ENCODE measurements around the gene DYNC1H1. TPM values are rescaled to one million over a fixed set of nuclear protein-coding genes. Genes with fewer than 3 reads are reported as not detected.

DYNC1H1 gene
- total and polyA plus RNA-seq, 2 of the 13 experiments (the other 11 are each of a cell fraction or from before 2014, with no cell fraction given), result 74.4 to 239 TPM

DNA sequence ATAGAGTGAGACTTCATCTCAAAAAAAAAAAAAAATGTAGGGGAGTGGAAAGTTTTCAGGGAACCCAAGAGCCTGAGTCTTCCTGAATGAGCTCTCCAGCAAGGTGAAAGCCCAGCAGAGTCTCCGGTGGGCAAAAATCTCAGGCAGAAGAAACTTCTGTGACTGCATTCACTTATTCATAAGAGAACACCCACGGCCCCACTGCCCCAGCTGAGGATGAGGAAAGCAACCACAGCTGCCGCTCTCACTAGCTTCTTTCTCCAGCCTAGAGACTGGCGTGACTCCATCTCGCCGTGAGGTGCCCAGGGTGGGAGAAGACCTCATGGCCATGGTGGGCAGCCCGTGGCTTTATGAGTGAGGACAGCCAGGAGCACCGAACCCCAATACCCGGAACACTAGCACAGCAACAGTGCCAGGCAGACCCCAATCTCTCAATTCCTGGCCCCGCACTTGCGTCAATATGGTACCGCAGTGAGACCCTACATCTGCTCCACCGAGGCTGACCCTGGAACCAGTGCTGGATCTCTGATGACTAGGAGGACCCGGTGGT lies 29.7 kb upstream of the DYNC1H1 start:
- WGBS (ENCODE audit: low lambda C conversion rate), result 69% methylated on average over 4 of the region's 14 CpGs
- no TSS peak for BruUV-seq (replicated peaks)
- no peaks in the 10 kb centered on the region for H3K9me3 ChIP-seq (ENCODE audit: low read length)
- H3K4me2 ChIP-seq (ENCODE audit: low read depth, low read length), result no peak overlapping the region
- ChIA-PET CTCF (ENCODE audit: low intra/inter-chr PET ratio, low total read pairs) (no interaction called here), POLR2A (interaction anchor here (0.7 kb wide), 1 partner anchor 12 kb away, joined by 3 read pairs; no protein-coding TSS in a partner anchor)
- in situ Hi-C loops (cut with HindIII; ENCODE audit: extremely low pct_ligation_motif_present, low pct_unique_long_range_greater_than_20kb) (no loop called here), intact Hi-C loops (cut with micrococcal nuclease; ENCODE audit: unreplicated experiment) (no loop called here)
- H3K4me1 ChIP-seq (ENCODE audit: insufficient read depth, low read length), result peaks cover 24% of the 10 kb centered on the region
- no peak overlapping the region for H3K4me3 ChIP-seq (replicated peaks in 1 of 3; ENCODE audit: insufficient read depth in 1 of 3, low read depth in 2 of 3, low read length in 3 of 3)
- ATAC-seq, result no peak
- DNase-seq (ENCODE audit: low spot score), result no peak
- H3K9ac ChIP-seq (ENCODE audit: insufficient read depth, low read depth, low read length), result no peak overlapping the region
- no peaks in the 10 kb centered on the region; a peak in 1 of 5 replicates for H3K27me3 ChIP-seq (ENCODE audit: control insufficient read depth in 1 of 2, insufficient read depth in 2 of 2, low read length in 2 of 2)
- H3K27ac ChIP-seq (ENCODE audit: extremely low read length, insufficient read depth, low read length), result no peak overlapping the region
- H4K20me1 ChIP-seq (ENCODE audit: insufficient read depth, low read length), result no peaks in the 10 kb centered on the region
- no peak overlapping the region for H2AFZ ChIP-seq (ENCODE audit: low read length)
- no peaks in the 10 kb centered on the region for H3K36me3 ChIP-seq (replicated peaks in 1 of 2; ENCODE audit: control insufficient read depth in 1 of 2, insufficient read depth in 2 of 2, low read length in 2 of 2)
- no peak for FAIRE-seq
- no peaks in the 10 kb centered on the region for H3K79me2 ChIP-seq (ENCODE audit: insufficient read depth, low read length)
- no peak for TF ChIP-seq FOXO1 (CRISPR knock-in tag; IDR thresholded peaks at IDR 0.05)
- no peak for TF ChIP-seq SIN3B (IDR thresholded peaks at IDR 0.05; ENCODE audit: low read length)
- no peak for TF ChIP-seq ZFP90 (CRISPR knock-in tag; IDR thresholded peaks at IDR 0.05; ENCODE audit: borderline replicate concordance)
- no peak for TF ChIP-seq REXO4 (CRISPR knock-in tag; IDR thresholded peaks at IDR 0.05; ENCODE audit: borderline replicate concordance)
- TF ChIP-seq, protein P1, sequence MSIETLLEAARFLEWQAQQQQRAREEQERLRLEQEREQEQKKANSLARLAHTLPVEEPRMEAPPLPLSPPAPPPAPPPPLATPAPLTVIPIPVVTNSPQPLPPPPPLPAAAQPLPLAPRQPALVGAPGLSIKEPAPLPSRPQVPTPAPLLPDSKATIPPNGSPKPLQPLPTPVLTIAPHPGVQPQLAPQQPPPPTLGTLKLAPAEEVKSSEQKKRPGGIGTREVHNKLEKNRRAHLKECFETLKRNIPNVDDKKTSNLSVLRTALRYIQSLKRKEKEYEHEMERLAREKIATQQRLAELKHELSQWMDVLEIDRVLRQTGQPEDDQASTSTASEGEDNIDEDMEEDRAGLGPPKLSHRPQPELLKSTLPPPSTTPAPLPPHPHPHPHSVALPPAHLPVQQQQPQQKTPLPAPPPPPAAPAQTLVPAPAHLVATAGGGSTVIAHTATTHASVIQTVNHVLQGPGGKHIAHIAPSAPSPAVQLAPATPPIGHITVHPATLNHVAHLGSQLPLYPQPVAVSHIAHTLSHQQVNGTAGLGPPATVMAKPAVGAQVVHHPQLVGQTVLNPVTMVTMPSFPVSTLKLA (IDR thresholded peaks at IDR 0.05), result no peak
- no peak for TF ChIP-seq AGO2 (optimal IDR thresholded peaks at IDR 0.05; ENCODE audit: low read depth, low read length)
- TF ChIP-seq, protein P2, sequence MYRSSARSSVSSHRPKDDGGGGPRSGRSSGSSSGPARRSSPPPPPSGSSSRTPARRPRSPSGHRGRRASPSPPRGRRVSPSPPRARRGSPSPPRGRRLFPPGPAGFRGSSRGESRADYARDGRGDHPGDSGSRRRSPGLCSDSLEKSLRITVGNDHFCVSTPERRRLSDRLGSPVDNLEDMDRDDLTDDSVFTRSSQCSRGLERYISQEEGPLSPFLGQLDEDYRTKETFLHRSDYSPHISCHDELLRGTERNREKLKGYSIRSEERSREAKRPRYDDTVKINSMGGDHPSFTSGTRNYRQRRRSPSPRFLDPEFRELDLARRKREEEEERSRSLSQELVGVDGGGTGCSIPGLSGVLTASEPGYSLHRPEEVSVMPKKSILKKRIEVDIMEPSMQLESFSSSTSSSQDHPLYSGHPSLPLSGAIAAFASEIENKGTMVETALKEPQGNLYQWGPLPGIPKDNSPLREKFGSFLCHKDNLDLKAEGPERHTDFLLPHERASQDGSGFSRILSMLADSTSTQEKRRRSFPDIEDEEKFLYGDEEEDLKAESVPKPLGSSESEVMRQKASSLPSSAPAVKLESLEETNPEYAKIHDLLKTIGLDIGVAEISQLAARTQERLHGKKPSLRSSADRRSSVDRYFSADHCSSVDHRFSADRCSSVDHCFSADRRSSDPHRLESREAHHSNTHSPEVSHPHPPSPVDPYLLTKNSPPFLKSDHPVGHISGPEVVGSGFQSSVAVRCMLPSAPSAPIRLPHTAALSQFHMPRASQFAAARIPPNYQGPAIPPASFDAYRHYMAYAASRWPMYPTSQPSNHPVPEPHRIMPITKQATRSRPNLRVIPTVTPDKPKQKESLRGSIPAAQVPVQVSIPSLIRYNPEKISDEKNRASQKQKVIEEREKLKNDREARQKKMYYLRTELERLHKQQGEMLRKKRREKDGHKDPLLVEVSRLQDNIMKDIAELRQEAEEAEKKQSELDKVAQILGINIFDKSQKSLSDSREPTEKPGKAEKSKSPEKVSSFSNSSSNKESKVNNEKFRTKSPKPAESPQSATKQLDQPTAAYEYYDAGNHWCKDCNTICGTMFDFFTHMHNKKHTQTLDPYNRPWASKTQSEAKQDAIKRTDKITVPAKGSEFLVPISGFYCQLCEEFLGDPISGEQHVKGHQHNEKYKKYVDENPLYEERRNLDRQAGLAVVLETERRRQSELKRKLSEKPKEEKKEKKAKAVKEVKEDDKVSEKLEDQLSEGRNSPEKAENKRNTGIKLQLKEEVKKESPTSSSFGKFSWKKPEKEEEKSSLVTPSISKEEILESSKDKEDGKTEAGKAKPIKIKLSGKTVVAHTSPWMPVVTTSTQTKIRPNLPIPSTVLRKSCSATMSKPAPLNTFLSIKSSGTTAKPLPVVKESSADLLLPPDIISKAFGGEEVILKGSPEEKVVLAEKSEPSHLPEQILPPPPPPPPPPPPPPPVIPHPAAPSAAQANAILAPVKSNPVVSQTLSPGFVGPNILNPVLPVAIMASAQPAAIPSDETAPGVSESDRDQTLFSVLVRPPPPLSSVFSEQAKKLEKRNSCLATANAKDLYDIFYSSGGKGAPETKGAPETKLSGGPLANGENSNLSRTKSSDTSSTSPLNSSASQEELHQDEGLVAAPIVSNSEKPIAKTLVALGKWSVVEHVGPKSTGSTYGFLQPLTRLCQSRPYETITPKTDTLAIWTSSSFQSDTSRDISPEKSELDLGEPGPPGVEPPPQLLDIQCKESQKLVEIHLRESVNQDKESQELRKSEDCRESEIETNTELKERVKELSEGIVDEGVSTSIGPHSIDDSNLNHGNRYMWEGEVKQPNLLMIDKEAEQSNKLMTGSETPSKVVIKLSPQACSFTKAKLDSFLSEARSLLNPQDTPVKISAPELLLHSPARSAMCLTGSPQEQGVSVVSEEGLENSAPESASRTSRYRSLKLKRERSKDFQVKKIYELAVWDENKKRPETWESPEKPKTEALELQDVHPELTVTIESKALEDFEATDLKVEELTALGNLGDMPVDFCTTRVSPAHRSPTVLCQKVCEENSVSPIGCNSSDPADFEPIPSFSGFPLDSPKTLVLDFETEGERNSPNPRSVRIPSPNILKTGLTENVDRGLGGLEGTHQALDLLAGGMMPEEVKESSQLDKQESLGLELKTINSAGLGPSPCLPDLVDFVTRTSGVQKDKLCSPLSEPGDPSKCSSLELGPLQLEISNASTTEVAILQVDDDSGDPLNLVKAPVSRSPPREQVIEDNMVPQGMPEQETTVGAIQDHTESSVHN (CRISPR knock-in tag; IDR thresholded peaks at IDR 0.05), result no peak
- TF ChIP-seq, protein P3, sequence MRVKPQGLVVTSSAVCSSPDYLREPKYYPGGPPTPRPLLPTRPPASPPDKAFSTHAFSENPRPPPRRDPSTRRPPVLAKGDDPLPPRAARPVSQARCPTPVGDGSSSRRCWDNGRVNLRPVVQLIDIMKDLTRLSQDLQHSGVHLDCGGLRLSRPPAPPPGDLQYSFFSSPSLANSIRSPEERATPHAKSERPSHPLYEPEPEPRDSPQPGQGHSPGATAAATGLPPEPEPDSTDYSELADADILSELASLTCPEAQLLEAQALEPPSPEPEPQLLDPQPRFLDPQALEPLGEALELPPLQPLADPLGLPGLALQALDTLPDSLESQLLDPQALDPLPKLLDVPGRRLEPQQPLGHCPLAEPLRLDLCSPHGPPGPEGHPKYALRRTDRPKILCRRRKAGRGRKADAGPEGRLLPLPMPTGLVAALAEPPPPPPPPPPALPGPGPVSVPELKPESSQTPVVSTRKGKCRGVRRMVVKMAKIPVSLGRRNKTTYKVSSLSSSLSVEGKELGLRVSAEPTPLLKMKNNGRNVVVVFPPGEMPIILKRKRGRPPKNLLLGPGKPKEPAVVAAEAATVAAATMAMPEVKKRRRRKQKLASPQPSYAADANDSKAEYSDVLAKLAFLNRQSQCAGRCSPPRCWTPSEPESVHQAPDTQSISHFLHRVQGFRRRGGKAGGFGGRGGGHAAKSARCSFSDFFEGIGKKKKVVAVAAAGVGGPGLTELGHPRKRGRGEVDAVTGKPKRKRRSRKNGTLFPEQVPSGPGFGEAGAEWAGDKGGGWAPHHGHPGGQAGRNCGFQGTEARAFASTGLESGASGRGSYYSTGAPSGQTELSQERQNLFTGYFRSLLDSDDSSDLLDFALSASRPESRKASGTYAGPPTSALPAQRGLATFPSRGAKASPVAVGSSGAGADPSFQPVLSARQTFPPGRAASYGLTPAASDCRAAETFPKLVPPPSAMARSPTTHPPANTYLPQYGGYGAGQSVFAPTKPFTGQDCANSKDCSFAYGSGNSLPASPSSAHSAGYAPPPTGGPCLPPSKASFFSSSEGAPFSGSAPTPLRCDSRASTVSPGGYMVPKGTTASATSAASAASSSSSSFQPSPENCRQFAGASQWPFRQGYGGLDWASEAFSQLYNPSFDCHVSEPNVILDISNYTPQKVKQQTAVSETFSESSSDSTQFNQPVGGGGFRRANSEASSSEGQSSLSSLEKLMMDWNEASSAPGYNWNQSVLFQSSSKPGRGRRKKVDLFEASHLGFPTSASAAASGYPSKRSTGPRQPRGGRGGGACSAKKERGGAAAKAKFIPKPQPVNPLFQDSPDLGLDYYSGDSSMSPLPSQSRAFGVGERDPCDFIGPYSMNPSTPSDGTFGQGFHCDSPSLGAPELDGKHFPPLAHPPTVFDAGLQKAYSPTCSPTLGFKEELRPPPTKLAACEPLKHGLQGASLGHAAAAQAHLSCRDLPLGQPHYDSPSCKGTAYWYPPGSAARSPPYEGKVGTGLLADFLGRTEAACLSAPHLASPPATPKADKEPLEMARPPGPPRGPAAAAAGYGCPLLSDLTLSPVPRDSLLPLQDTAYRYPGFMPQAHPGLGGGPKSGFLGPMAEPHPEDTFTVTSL (CRISPR knock-in tag; IDR thresholded peaks at IDR 0.05; ENCODE audit: borderline replicate concordance), result no peak
- no peak for TF ChIP-seq SRY (CRISPR knock-in tag; IDR thresholded peaks at IDR 0.05)
